GM12878 (cell line): Measurements from ENCODE around the gene BTNL2. TPM values are rescaled to one million over a fixed set of nuclear protein-coding genes. Genes with fewer than 3 reads are reported as not detected.
A peak's percentile ranks its signal among the peaks of the same experiment; 100 is the strongest.

Experiments
- BACH1 ChIP-seq: fragments of 450-650 bp; IDR thresholded peaks from 2 replicates; pipeline ENCODE4 v1.6.1; 2017; ENCODE audit warnings: mild to moderate bottlenecking, borderline replicate concordance
- BHLHE40 ChIP-seq, 2 experiments: fragments of 450-650 bp in 1 of 2; IDR thresholded peaks; 2 replicates each; pipeline ENCODE4 v1.6.1; 2011 to 2017; ENCODE audit warnings: low read depth in 2 of 2, borderline replicate concordance in 1 of 2, improper control_type of control experiment in 1 of 2, low read length in 1 of 2, mild to moderate bottlenecking in 1 of 2
- BMI1 ChIP-seq: fragments of 450-650 bp; IDR thresholded peaks from 2 replicates; pipeline ENCODE4 v1.6.1; 2016; ENCODE audit warnings: mild to moderate bottlenecking, moderate library complexity, borderline replicate concordance
- E2F8 ChIP-seq: fragments of 450-650 bp; IDR thresholded peaks from 2 replicates; pipeline ENCODE4 v1.6.1; 2018; ENCODE audit warnings: mild to moderate bottlenecking, low read depth, moderate library complexity; ENCODE audit not compliant: partially characterized antibody
- EED ChIP-seq: sonication (generic); IDR thresholded peaks from 2 replicates; pipeline ENCODE4 v1.6.1; 2016; ENCODE audit warnings: antibody characterized with exemption, low read depth
- EGR1 ChIP-seq, 2 experiments: IDR thresholded peaks; 1 replicate in 1 of 2; 2 replicates in 1 of 2; pipeline ENCODE4 v1.6.1; 2011 to 2012; ENCODE audit warnings: low read depth in 2 of 2, low read length in 2 of 2, borderline replicate concordance in 1 of 2, mild to moderate bottlenecking in 1 of 2, moderate library complexity in 1 of 2
- ESRRA ChIP-seq: IDR thresholded peaks from 2 replicates; pipeline ENCODE4 v1.6.1; 2012; ENCODE audit warnings: mild to moderate bottlenecking, low read length, improper control_type of control experiment
- GABPA ChIP-seq: IDR thresholded peaks from 2 replicates; pipeline ENCODE4 v1.6.1; 2014; ENCODE audit warnings: antibody characterized with exemption, low read depth, mild to moderate bottlenecking, inconsistent platforms
- HDAC2 ChIP-seq: fragments of 200-600 bp; sonication (generic); IDR thresholded peaks from 2 replicates; pipeline ENCODE4 v1.6.1; 2017
- IKZF2 ChIP-seq, 2 experiments: fragments of 450-650 bp; IDR thresholded peaks; 2 replicates each; pipeline ENCODE4 v1.6.1; 2017; ENCODE audit warnings: mild to moderate bottlenecking in 2 of 2, moderate library complexity in 2 of 2
- IRF4 ChIP-seq: IDR thresholded peaks from 2 replicates; pipeline ENCODE4 v1.6.1; 2011; ENCODE audit warnings: low read depth, low read length
- KAT2A ChIP-seq: conservative IDR thresholded peaks from 2 replicates; pipeline ENCODE4 v1.6.1; 2011; ENCODE audit warnings: low read depth, low read length; ENCODE audit not compliant: control insufficient read depth
- MEF2B ChIP-seq: fragments of 450-650 bp; IDR thresholded peaks from 2 replicates; pipeline ENCODE4 v1.6.1; 2018; ENCODE audit warnings: mild to moderate bottlenecking, moderate library complexity; ENCODE audit not compliant: partially characterized antibody, poor library complexity, severe bottlenecking
- NFIC ChIP-seq: IDR thresholded peaks from 2 replicates; pipeline ENCODE4 v1.6.1; 2012; ENCODE audit warnings: low read depth, mild to moderate bottlenecking, inconsistent platforms, low read length, moderate library complexity
- PBX3 ChIP-seq: IDR thresholded peaks from 2 replicates; pipeline ENCODE4 v1.6.1; 2011; ENCODE audit warnings: mild to moderate bottlenecking, low read depth, low read length, moderate library complexity; ENCODE audit not compliant: insufficient replicate concordance
- POU2F2 ChIP-seq: IDR thresholded peaks from 3 replicates; pipeline ENCODE4 v1.6.1; 2011; ENCODE audit warnings: low read depth, mild to moderate bottlenecking, low read length, borderline replicate concordance
- RB1 ChIP-seq: fragments of 450-650 bp; formaldehyde crosslinking; IDR thresholded peaks from 2 replicates; pipeline ENCODE4 v1.6.1; 2017; ENCODE audit warnings: mild to moderate bottlenecking, borderline replicate concordance
- RBBP5 ChIP-seq: fragments of 200-600 bp; sonication (generic); conservative IDR thresholded peaks from 2 replicates; pipeline ENCODE4 v1.6.1; 2016
- RUNX3 ChIP-seq: IDR thresholded peaks from 2 replicates; pipeline ENCODE4 v1.6.1; 2012; ENCODE audit warnings: low read length, inconsistent platforms
- SMAD5 ChIP-seq: IDR thresholded peaks from 2 replicates; pipeline ENCODE4 v1.6.1; 2016; ENCODE audit warnings: antibody characterized with exemption, low read depth
- ZNF24 ChIP-seq: fragments of 450-650 bp; IDR thresholded peaks from 2 replicates; pipeline ENCODE4 v1.6.1; 2017; ENCODE audit warnings: antibody characterized with exemption, mild to moderate bottlenecking
- polyA plus RNA-seq, 11 experiments: library from polyadenylated mRNA; depleted of rRNA in 4 of 11; unstranded in 6 of 11; stranded (reverse) in 5 of 11; fragments of >200 nt; fragmentation: Nextera tagmentation in 4 of 11; fragmentation: Illumina TruSeq in 1 of 11; extraction: Ambion mirVana in 4 of 11; extraction: Trizol in 1 of 11; gene quantifications; 1 replicate in 1 of 11; 2 replicates in 10 of 11; pipeline versions ENCODE4 v1.2.1 to v1.2.3, GENCODE V29; 2011 to 2016; ENCODE audit warnings: inconsistent platforms in 2 of 11, missing spikeins in 2 of 11, low read depth in 1 of 11
- total RNA-seq, 4 experiments: library from RNA; depleted of rRNA in 3 of 4; stranded (reverse); fragments of >200 nt in 3 of 4; fragmentation: Illumina TruSeq in 1 of 4; extraction: Trizol in 1 of 4; gene quantifications; 2 replicates each; pipeline versions ENCODE4 v1.2.1 to v1.2.3, GENCODE V29; 2013 to 2021
- TF ChIP-seq, protein P1 (sequence below): IDR thresholded peaks from 2 replicates; pipeline ENCODE4 v1.6.1; 2012; ENCODE audit warnings: mild to moderate bottlenecking, low read depth, low read length
- TF ChIP-seq, protein P2 (sequence below): fragments of 450-650 bp; IDR thresholded peaks from 2 replicates; pipeline ENCODE4 v1.6.1; 2017; ENCODE audit warnings: low read depth, mild to moderate bottlenecking, moderate library complexity

BTNL2 gene
- total and polyA plus RNA-seq, 10 of the 15 experiments (the other 5 are each of a cell fraction or from before 2014, with no cell fraction given) = 0.11 to 0.29 (median 0.26) TPM; not detected in 5

DNA sequence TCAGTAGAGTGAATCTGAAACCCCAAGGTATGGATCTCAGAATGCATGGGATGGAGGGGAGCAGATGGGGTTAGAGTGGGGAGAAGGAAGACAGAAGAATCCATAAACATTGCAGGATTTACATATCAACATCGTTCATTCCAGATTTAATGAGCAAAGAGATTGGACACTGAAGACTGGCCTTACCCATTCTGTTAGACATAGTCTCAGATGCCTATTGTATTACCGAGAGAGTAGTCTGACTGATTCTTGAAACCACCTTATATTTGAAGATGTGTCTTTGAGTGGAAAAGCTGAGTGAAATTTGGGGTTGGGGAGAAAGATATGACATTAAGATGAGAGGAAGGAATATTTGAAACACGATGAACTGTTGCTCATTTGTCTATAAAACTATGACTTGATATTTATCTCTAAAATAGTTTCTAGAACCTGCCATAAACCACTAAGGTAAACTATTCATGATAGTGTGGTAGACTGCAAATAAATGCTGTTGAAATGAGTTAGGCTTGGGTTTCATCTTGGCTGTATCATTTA, 38.4 kb upstream of the BTNL2 start (continued):
- no peak; the same call in 2 of the 3 replicates for TF ChIP-seq POU2F2
- TF ChIP-seq E2F8 = peak; percentile 12
- no peak for TF ChIP-seq EED
- no peak for TF ChIP-seq IRF4
- no peak for TF ChIP-seq IKZF2 (IDR thresholded peaks at IDR 0.05)
- TF ChIP-seq HDAC2 = no peak
- TF ChIP-seq RB1 = no peak
- TF ChIP-seq SMAD5 = peak; percentile 88; the same call in 1 of the 2 replicates
- TF ChIP-seq RUNX3 = no peak
- TF ChIP-seq, protein P1, sequence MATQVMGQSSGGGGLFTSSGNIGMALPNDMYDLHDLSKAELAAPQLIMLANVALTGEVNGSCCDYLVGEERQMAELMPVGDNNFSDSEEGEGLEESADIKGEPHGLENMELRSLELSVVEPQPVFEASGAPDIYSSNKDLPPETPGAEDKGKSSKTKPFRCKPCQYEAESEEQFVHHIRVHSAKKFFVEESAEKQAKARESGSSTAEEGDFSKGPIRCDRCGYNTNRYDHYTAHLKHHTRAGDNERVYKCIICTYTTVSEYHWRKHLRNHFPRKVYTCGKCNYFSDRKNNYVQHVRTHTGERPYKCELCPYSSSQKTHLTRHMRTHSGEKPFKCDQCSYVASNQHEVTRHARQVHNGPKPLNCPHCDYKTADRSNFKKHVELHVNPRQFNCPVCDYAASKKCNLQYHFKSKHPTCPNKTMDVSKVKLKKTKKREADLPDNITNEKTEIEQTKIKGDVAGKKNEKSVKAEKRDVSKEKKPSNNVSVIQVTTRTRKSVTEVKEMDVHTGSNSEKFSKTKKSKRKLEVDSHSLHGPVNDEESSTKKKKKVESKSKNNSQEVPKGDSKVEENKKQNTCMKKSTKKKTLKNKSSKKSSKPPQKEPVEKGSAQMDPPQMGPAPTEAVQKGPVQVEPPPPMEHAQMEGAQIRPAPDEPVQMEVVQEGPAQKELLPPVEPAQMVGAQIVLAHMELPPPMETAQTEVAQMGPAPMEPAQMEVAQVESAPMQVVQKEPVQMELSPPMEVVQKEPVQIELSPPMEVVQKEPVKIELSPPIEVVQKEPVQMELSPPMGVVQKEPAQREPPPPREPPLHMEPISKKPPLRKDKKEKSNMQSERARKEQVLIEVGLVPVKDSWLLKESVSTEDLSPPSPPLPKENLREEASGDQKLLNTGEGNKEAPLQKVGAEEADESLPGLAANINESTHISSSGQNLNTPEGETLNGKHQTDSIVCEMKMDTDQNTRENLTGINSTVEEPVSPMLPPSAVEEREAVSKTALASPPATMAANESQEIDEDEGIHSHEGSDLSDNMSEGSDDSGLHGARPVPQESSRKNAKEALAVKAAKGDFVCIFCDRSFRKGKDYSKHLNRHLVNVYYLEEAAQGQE = no peak
- no peak for TF ChIP-seq ESRRA
- TF ChIP-seq MEF2B = no peak
- no peak for TF ChIP-seq KAT2A
- no peak for TF ChIP-seq RBBP5
- TF ChIP-seq, protein P2, sequence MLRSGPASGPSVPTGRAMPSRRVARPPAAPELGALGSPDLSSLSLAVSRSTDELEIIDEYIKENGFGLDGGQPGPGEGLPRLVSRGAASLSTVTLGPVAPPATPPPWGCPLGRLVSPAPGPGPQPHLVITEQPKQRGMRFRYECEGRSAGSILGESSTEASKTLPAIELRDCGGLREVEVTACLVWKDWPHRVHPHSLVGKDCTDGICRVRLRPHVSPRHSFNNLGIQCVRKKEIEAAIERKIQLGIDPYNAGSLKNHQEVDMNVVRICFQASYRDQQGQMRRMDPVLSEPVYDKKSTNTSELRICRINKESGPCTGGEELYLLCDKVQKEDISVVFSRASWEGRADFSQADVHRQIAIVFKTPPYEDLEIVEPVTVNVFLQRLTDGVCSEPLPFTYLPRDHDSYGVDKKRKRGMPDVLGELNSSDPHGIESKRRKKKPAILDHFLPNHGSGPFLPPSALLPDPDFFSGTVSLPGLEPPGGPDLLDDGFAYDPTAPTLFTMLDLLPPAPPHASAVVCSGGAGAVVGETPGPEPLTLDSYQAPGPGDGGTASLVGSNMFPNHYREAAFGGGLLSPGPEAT = no peak
- no peak for TF ChIP-seq GABPA
- no peak for TF ChIP-seq EGR1 (IDR thresholded peaks at IDR 0.05; ENCODE audit: borderline replicate concordance in 1 of 2, low read depth in 2 of 2, low read length in 2 of 2)
- peak; percentile 79 for TF ChIP-seq BACH1
- TF ChIP-seq BHLHE40 (IDR thresholded peaks at IDR 0.05; ENCODE audit: borderline replicate concordance in 1 of 2, low read depth in 2 of 2, low read length in 1 of 2) = no peak
- TF ChIP-seq ZNF24 = 0 out of 2 replicates have a peak, but pooled peaks have one; percentile 38
- TF ChIP-seq NFIC = no peak; the same call in 1 of the 2 replicates
- TF ChIP-seq BMI1 = peak; percentile 82
- TF ChIP-seq PBX3 = no peak
